CD4-positive, alpha-beta T cell treated with Interleukin-15 for 1 hour (primary cell): ENCODE results near the gene ACADSB.

Experiments used
- DNase-seq: peaks from one replicate; pipeline ENCODE4 v3.0.0-alpha.2; 2020

Gene ACADSB

GRCh38 chr10:123043409-123043925, 34.7 kb downstream of the ACADSB start:
- peak; percentile 47 for DNase-seq

- no peak for DNase-seq
These were observed 35.6 kb downstream of the ACADSB start for GRCh38 chr10:123044391-123044790.

GRCh38 chr10:123045961-123046731, 37.3 kb downstream of the ACADSB start:
- no peak for DNase-seq

GRCh38 chr10:123057968-123058367, 49.2 kb downstream of the ACADSB start:
- no peak for DNase-seq

- DNase-seq, result no peak
These were observed 53.1 kb downstream of the ACADSB start for GRCh38 chr10:123061865-123062264.

- no peak for DNase-seq
These were observed 53.9 kb downstream of the ACADSB start for GRCh38 chr10:123062726-123063125.

GRCh38 chr10:123068087-123068853, 59.5 kb downstream of the ACADSB start:
- DNase-seq, result no peak

GRCh38 chr10:123069246-123069986, 60.6 kb downstream of the ACADSB start:
- DNase-seq, result no peak

GRCh38 chr10:123073187-123073586, 64.4 kb downstream of the ACADSB start:
- DNase-seq, result no peak

GRCh38 chr10:123074215-123074614, 65.4 kb downstream of the ACADSB start:
- no peak for DNase-seq

GRCh38 chr10:123081896-123082295, 73.1 kb downstream of the ACADSB start:
- no peak for DNase-seq

- no peak for DNase-seq
These were observed 75.0 kb downstream of the ACADSB start for GRCh38 chr10:123083811-123084210.

- no peak for DNase-seq
These were observed 77.5 kb downstream of the ACADSB start for GRCh38 chr10:123086281-123086680.

- no peak for DNase-seq
These were observed 78.5 kb downstream of the ACADSB start for GRCh38 chr10:123087348-123087747.

GRCh38 chr10:123087786-123088185, 79.0 kb downstream of the ACADSB start:
- no peak for DNase-seq

- no peak for DNase-seq
These were observed 84.0 kb downstream of the ACADSB start for GRCh38 chr10:123092635-123093414.

GRCh38 chr10:123093489-123093888, 84.7 kb downstream of the ACADSB start:
- DNase-seq, result no peak

GRCh38 chr10:123096452-123096851, 87.6 kb downstream of the ACADSB start:
- no peak for DNase-seq

- DNase-seq, result no peak
These were observed 88.2 kb downstream of the ACADSB start for GRCh38 chr10:123097039-123097438.

GRCh38 chr10:123100030-123100762, 91.4 kb downstream of the ACADSB start:
- no peak for DNase-seq

GRCh38 chr10:123101872-123102271, 93.1 kb downstream of the ACADSB start:
- DNase-seq, result no peak

GRCh38 chr10:123102673-123103072, 93.9 kb downstream of the ACADSB start:
- no peak for DNase-seq
